SK-N-SH treated with all-trans-retinoic acid at 6 μM for 48 hours (cell line): ENCODE measurements around the gene PARM1.

ENCODE experiments used
- ATAC-seq: fragments of 200-7000 bp; cut with Tn5 transposase; 3 replicates; pipeline ENCODE4 v1.9.1; 2020; ENCODE audit warnings: mild to moderate bottlenecking, moderate library complexity
- ARNTL ChIP-seq: fragments of 450-650 bp; formaldehyde crosslinking; IDR thresholded peaks from 2 replicates; pipeline ENCODE4 v1.5.0; 2020; ENCODE audit warnings: low read depth, mild to moderate bottlenecking, moderate library complexity, borderline replicate concordance
- BACH2 ChIP-seq: fragments of 250-450 bp; sonication (Bioruptor Pico); IDR thresholded peaks from 2 replicates; pipeline ENCODE4 v1.9.0; 2021; ENCODE audit warnings: mild to moderate bottlenecking, borderline replicate concordance
- CREB5 ChIP-seq: fragments of 250-450 bp; sonication (Bioruptor Pico); IDR thresholded peaks from 2 replicates; pipeline ENCODE4 v1.5.1; 2020; ENCODE audit warnings: low read depth, mild to moderate bottlenecking, moderate library complexity
- CSDC2 ChIP-seq: fragments of 250-450 bp; sonication (Bioruptor Pico); IDR thresholded peaks from 2 replicates; pipeline ENCODE4 v1.5.0; 2020; ENCODE audit warnings: mild to moderate bottlenecking, moderate library complexity
- ESRRG ChIP-seq: fragments of 250-450 bp; sonication (Bioruptor Pico); IDR thresholded peaks from 2 replicates; pipeline ENCODE4 v1.6.1; 2021; ENCODE audit warnings: mild to moderate bottlenecking
- GLIS3 ChIP-seq: fragments of 250-450 bp; sonication (Bioruptor Pico); IDR thresholded peaks from 2 replicates; pipeline ENCODE4 v1.5.0; 2020; ENCODE audit warnings: mild to moderate bottlenecking, moderate library complexity
- ISL1 ChIP-seq: fragments of 250-450 bp; sonication (Bioruptor Pico); IDR thresholded peaks from 2 replicates; pipeline ENCODE4 v2.1.2; 2022; ENCODE audit warnings: mild to moderate bottlenecking, moderate library complexity
- OSR1 ChIP-seq: fragments of 250-450 bp; sonication (Bioruptor Pico); IDR thresholded peaks from 2 replicates; pipeline ENCODE4 v1.8.0; 2022; ENCODE audit warnings: moderate library complexity, mild to moderate bottlenecking, inconsistent platforms
- PATZ1 ChIP-seq: fragments of 250-450 bp; sonication (Bioruptor Pico); IDR thresholded peaks from 2 replicates; pipeline ENCODE4 v1.8.0; 2020; ENCODE audit warnings: mild to moderate bottlenecking, moderate library complexity, borderline replicate concordance
- POU6F1 ChIP-seq: fragments of 250-450 bp; sonication (Bioruptor Pico); IDR thresholded peaks from 2 replicates; pipeline ENCODE4 v1.8.0; 2021; ENCODE audit warnings: low read depth, mild to moderate bottlenecking, moderate library complexity, borderline replicate concordance
- PPARA ChIP-seq: fragments of 250-450 bp; sonication (Bioruptor Pico); IDR thresholded peaks from 2 replicates; pipeline ENCODE4 v1.5.0; 2020; ENCODE audit warnings: mild to moderate bottlenecking, borderline replicate concordance
- RARB ChIP-seq: fragments of 250-450 bp; sonication (Bioruptor Pico); IDR thresholded peaks from 2 replicates; pipeline ENCODE4 v1.8.0; 2021; ENCODE audit warnings: mild to moderate bottlenecking, moderate library complexity
- SNAI2 ChIP-seq: fragments of 250-450 bp; sonication (Bioruptor Pico); IDR thresholded peaks from 2 replicates; pipeline ENCODE4 v1.5.0; 2020; ENCODE audit warnings: mild to moderate bottlenecking, moderate library complexity
- TCF4 ChIP-seq: fragments of 250-450 bp; sonication (Bioruptor Pico); IDR thresholded peaks from 2 replicates; pipeline ENCODE4 v1.8.0; 2021; ENCODE audit warnings: mild to moderate bottlenecking, moderate library complexity, borderline replicate concordance
- TOX ChIP-seq: fragments of 250-450 bp; sonication (Bioruptor Pico); IDR thresholded peaks from 2 replicates; pipeline ENCODE4 v1.8.0; 2021; ENCODE audit warnings: mild to moderate bottlenecking, moderate library complexity, borderline replicate concordance
- TSHZ2 ChIP-seq: fragments of 250-450 bp; sonication (Bioruptor Pico); IDR thresholded peaks from 2 replicates; pipeline ENCODE4 v1.5.0; 2020; ENCODE audit warnings: mild to moderate bottlenecking, moderate library complexity
- ZC3H10 ChIP-seq: fragments of 250-450 bp; sonication (Bioruptor Pico); IDR thresholded peaks from 2 replicates; pipeline ENCODE4 v1.5.1; 2021; ENCODE audit warnings: mild to moderate bottlenecking, moderate library complexity
- ZFP3 ChIP-seq: fragments of 250-450 bp; sonication (Bioruptor Pico); IDR thresholded peaks from 2 replicates; pipeline ENCODE4 v1.5.0; 2020; ENCODE audit warnings: mild to moderate bottlenecking, moderate library complexity
- ZFP30 ChIP-seq: fragments of 450-650 bp; formaldehyde crosslinking; IDR thresholded peaks from 2 replicates; pipeline ENCODE4 v1.5.0; 2022; ENCODE audit warnings: mild to moderate bottlenecking, moderate library complexity
- ZNF565 ChIP-seq: fragments of 450-650 bp; formaldehyde crosslinking; conservative IDR thresholded peaks from 2 replicates; pipeline ENCODE4 v1.5.0; 2020; ENCODE audit warnings: low read depth, mild to moderate bottlenecking, moderate library complexity
- ZNF70 ChIP-seq: fragments of 450-650 bp; formaldehyde crosslinking; IDR thresholded peaks from 2 replicates; pipeline ENCODE4 v1.5.0; 2020; ENCODE audit warnings: mild to moderate bottlenecking, moderate library complexity
- ZNF8 ChIP-seq: fragments of 450-650 bp; formaldehyde crosslinking; IDR thresholded peaks from 2 replicates; pipeline ENCODE4 v1.5.0; 2020; ENCODE audit warnings: mild to moderate bottlenecking, moderate library complexity

PARM1 gene

GRCh38 chr4:75002381-75002780, 69.5 kb downstream of the PARM1 start:
- no peak for ATAC-seq
- TF ChIP-seq ZC3H10 (CRISPR knock-in tag) (no peak), ZNF8 (CRISPR knock-in tag) (no peak), BACH2 (CRISPR knock-in tag) (no peak), ZFP30 (CRISPR knock-in tag) (no peak)

GRCh38 chr4:75003979-75004378, 71.1 kb downstream of the PARM1 start:
- ATAC-seq = no peak
- TF ChIP-seq OSR1 = no peak
- TF ChIP-seq CREB5 (CRISPR knock-in tag) = no peak
- no peak for TF ChIP-seq RARB (CRISPR knock-in tag)
- TF ChIP-seq SNAI2 = no peak
- TF ChIP-seq ZC3H10 (CRISPR knock-in tag) = no peak
- no peak for TF ChIP-seq GLIS3 (CRISPR knock-in tag)
- no peak for TF ChIP-seq ZNF565
- TF ChIP-seq BACH2 (CRISPR knock-in tag) = no peak
- TF ChIP-seq TSHZ2 (CRISPR knock-in tag) = no peak
- no peak for TF ChIP-seq ESRRG (CRISPR knock-in tag)
- no peak for TF ChIP-seq PPARA (CRISPR knock-in tag)
- no peak for TF ChIP-seq PATZ1 (CRISPR knock-in tag)
- no peak for TF ChIP-seq CSDC2 (CRISPR knock-in tag)
- TF ChIP-seq ZFP30 (CRISPR knock-in tag) = no peak
- TF ChIP-seq ISL1 (CRISPR knock-in tag) = no peak
- TF ChIP-seq TOX = no peak
- TF ChIP-seq TCF4 (CRISPR knock-in tag) = no peak
- no peak for TF ChIP-seq POU6F1 (CRISPR knock-in tag)
- TF ChIP-seq, all 23 proteins: peak for 0

- no peak for ATAC-seq
- TF ChIP-seq TCF4 (CRISPR knock-in tag) = no peak
- TF ChIP-seq POU6F1 (CRISPR knock-in tag) = no peak
- no peak for TF ChIP-seq GLIS3 (CRISPR knock-in tag)
- no peak for TF ChIP-seq ZNF70 (CRISPR knock-in tag)
- TF ChIP-seq RARB (CRISPR knock-in tag) = no peak
- no peak for TF ChIP-seq ZFP3 (CRISPR knock-in tag)
- TF ChIP-seq SNAI2 = no peak
- TF ChIP-seq ARNTL (CRISPR knock-in tag) = no peak
- no peak for TF ChIP-seq PATZ1 (CRISPR knock-in tag)
- no peak for TF ChIP-seq ISL1 (CRISPR knock-in tag)
- TF ChIP-seq ZNF8 (CRISPR knock-in tag) = no peak
- TF ChIP-seq OSR1 = no peak
- TF ChIP-seq BACH2 (CRISPR knock-in tag) = no peak
- TF ChIP-seq ZC3H10 (CRISPR knock-in tag) = no peak
- TF ChIP-seq TSHZ2 (CRISPR knock-in tag) = no peak
Observed at GRCh38 chr4:75004755-75005668, 72.1 kb downstream of the PARM1 start.
